ENCODE results near the gene JAK1.

GRCh38 chr1:64893921-64894320, 72.4 kb downstream of the JAK1 start:
- TF ChIP-seq, protein P1, sequence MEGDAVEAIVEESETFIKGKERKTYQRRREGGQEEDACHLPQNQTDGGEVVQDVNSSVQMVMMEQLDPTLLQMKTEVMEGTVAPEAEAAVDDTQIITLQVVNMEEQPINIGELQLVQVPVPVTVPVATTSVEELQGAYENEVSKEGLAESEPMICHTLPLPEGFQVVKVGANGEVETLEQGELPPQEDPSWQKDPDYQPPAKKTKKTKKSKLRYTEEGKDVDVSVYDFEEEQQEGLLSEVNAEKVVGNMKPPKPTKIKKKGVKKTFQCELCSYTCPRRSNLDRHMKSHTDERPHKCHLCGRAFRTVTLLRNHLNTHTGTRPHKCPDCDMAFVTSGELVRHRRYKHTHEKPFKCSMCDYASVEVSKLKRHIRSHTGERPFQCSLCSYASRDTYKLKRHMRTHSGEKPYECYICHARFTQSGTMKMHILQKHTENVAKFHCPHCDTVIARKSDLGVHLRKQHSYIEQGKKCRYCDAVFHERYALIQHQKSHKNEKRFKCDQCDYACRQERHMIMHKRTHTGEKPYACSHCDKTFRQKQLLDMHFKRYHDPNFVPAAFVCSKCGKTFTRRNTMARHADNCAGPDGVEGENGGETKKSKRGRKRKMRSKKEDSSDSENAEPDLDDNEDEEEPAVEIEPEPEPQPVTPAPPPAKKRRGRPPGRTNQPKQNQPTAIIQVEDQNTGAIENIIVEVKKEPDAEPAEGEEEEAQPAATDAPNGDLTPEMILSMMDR (IDR thresholded peaks at IDR 0.05; ENCODE audit: low read depth, low read length): no peak
- no peak for TF ChIP-seq EZH2phosphoT487 (IDR thresholded peaks at IDR 0.05; ENCODE audit: low read depth)

All from OCI-LY3 (cell line).